SK-N-MC (cell line): Measurements from ENCODE around the gene NEMP2.

ENCODE experiments used
- EZH2 ChIP-seq: fragments of 200-600 bp; sonication (generic); IDR thresholded peaks from one replicate; pipeline ENCODE4 v1.6.1; 2017; ENCODE audit warnings: antibody characterized with exemption
- POLR2AphosphoS5 ChIP-seq: IDR thresholded peaks from 2 replicates; pipeline ENCODE4 v1.6.1; 2012; ENCODE audit warnings: mild to moderate bottlenecking, low read depth, low read length, borderline replicate concordance

- TF ChIP-seq POLR2AphosphoS5 (no peak), EZH2 (no peak)
Measured at GRCh38 chr2:190477661-190478454, 56.7 kb downstream of the NEMP2 start.
